DOHH2 (cell line): ENCODE data around the gene DEAF1.

Experiments used
- EZH2phosphoT487 ChIP-seq: fragments of 200-600 bp; sonication (generic); IDR thresholded peaks from 2 replicates; pipeline ENCODE4 v1.6.1; 2017; ENCODE audit warnings: borderline replicate concordance, mild to moderate bottlenecking, antibody characterized with exemption, low read length, moderate library complexity, mixed read lengths
- TF ChIP-seq, protein P1 (sequence below): fragments of 200-600 bp; sonication (generic); IDR thresholded peaks from one replicate; pipeline ENCODE4 v1.5.1; 2014; ENCODE audit warnings: antibody characterized with exemption, mild to moderate bottlenecking, low read depth, low read length; ENCODE audit not compliant: poor library complexity, severe bottlenecking

DNA sequence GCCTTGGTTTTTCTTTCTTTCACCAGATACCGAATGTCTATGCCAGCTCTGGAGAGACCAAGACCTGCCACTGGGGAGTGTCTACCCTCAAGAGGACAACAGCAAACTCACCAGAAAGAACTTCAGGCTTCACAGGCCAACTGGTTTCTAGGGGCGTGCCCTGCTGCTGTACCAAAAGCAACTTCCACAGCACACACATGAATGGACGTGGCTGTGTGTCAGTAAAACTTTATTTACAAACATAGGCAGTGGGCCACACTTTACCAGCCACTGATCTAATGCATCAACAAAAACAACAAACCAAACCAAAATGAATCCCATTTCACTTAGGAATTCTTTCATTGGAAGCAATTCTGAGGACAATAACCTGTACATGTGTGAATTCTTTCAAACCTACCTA lies 16.7 kb downstream of the DEAF1 start:
- TF ChIP-seq, protein P1, sequence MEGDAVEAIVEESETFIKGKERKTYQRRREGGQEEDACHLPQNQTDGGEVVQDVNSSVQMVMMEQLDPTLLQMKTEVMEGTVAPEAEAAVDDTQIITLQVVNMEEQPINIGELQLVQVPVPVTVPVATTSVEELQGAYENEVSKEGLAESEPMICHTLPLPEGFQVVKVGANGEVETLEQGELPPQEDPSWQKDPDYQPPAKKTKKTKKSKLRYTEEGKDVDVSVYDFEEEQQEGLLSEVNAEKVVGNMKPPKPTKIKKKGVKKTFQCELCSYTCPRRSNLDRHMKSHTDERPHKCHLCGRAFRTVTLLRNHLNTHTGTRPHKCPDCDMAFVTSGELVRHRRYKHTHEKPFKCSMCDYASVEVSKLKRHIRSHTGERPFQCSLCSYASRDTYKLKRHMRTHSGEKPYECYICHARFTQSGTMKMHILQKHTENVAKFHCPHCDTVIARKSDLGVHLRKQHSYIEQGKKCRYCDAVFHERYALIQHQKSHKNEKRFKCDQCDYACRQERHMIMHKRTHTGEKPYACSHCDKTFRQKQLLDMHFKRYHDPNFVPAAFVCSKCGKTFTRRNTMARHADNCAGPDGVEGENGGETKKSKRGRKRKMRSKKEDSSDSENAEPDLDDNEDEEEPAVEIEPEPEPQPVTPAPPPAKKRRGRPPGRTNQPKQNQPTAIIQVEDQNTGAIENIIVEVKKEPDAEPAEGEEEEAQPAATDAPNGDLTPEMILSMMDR = no peak
- TF ChIP-seq EZH2phosphoT487 = no peak
